Measurements from ENCODE around the gene RPTOR.

DNA sequence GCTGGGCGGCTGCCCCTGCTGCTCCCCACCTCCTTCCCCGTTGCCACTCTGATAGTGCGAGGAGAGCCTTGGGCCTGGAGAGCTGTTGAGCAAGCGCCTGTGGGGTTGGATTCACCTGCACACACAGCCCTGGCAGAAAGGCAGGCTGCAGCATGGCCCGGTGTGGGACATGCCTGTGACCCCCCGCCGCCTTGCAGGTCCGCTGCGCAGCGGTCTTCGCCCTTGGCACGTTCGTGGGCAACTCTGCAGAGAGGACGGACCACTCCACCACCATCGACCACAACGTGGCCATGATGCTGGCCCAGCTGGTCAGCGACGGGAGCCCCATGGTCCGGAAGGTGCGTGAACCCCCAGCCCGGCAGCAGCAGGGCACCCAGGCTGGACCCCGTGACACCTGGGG is 340.2 kb downstream of the RPTOR start:
- TF ChIP-seq ZC3H10 (CRISPR knock-in tag; IDR thresholded peaks at IDR 0.05) (no peak), ZNF8 (CRISPR knock-in tag; IDR thresholded peaks at IDR 0.05) (no peak), ZFP3 (CRISPR knock-in tag; IDR thresholded peaks at IDR 0.05) (no peak), SNAI2 (CRISPR knock-in tag; IDR thresholded peaks at IDR 0.05) (no peak)
- TF ChIP-seq, protein P1, sequence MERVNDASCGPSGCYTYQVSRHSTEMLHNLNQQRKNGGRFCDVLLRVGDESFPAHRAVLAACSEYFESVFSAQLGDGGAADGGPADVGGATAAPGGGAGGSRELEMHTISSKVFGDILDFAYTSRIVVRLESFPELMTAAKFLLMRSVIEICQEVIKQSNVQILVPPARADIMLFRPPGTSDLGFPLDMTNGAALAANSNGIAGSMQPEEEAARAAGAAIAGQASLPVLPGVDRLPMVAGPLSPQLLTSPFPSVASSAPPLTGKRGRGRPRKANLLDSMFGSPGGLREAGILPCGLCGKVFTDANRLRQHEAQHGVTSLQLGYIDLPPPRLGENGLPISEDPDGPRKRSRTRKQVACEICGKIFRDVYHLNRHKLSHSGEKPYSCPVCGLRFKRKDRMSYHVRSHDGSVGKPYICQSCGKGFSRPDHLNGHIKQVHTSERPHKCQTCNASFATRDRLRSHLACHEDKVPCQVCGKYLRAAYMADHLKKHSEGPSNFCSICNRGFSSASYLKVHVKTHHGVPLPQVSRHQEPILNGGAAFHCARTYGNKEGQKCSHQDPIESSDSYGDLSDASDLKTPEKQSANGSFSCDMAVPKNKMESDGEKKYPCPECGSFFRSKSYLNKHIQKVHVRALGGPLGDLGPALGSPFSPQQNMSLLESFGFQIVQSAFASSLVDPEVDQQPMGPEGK (CRISPR knock-in tag; IDR thresholded peaks at IDR 0.05; ENCODE audit: borderline replicate concordance), result no peak

All from SK-N-SH treated with all-trans-retinoic acid at 6 μM for 48 hours (cell line).